WTC11 (cell line): ENCODE measurements around the gene NKD1.

Experiments
- CTCF ChIP-seq: fragments of 200-600 bp; IDR thresholded peaks from 2 replicates; pipeline ENCODE4 v1.8.0; 2022; ENCODE audit warnings: antibody characterized with exemption
- TEAD1 ChIP-seq: sonication (generic); formaldehyde crosslinking; IDR thresholded peaks from 2 replicates; pipeline ENCODE4 v1.8.0; 2022; ENCODE audit warnings: mild to moderate bottlenecking, missing genetic modification reagents
- TF ChIP-seq, protein P1 (sequence below): sonication (generic); formaldehyde crosslinking; IDR thresholded peaks from 2 replicates; pipeline ENCODE4 v1.8.0; 2023; ENCODE audit warnings: missing genetic modification reagents, mild to moderate bottlenecking, borderline replicate concordance

DNA sequence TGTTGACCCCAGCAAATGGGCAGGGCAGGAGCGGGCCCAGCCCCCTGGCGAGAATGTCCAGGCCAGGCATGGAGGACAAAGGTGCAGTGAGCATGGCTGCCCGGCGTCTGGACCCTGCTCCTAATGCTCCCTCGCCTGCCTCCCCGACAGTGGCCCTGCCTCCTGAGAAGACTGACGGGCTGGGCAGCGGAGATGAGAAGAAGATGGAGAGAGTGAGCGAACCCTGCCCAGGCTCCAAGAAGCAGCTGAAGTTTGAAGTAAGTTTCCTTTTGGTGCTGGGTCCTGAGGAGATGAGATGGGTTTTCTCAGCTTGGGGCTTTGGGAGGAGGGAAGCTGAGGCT is 73.2 kb downstream of the NKD1 start:
- TF ChIP-seq CTCF, result no peak
- TF ChIP-seq, protein P1, sequence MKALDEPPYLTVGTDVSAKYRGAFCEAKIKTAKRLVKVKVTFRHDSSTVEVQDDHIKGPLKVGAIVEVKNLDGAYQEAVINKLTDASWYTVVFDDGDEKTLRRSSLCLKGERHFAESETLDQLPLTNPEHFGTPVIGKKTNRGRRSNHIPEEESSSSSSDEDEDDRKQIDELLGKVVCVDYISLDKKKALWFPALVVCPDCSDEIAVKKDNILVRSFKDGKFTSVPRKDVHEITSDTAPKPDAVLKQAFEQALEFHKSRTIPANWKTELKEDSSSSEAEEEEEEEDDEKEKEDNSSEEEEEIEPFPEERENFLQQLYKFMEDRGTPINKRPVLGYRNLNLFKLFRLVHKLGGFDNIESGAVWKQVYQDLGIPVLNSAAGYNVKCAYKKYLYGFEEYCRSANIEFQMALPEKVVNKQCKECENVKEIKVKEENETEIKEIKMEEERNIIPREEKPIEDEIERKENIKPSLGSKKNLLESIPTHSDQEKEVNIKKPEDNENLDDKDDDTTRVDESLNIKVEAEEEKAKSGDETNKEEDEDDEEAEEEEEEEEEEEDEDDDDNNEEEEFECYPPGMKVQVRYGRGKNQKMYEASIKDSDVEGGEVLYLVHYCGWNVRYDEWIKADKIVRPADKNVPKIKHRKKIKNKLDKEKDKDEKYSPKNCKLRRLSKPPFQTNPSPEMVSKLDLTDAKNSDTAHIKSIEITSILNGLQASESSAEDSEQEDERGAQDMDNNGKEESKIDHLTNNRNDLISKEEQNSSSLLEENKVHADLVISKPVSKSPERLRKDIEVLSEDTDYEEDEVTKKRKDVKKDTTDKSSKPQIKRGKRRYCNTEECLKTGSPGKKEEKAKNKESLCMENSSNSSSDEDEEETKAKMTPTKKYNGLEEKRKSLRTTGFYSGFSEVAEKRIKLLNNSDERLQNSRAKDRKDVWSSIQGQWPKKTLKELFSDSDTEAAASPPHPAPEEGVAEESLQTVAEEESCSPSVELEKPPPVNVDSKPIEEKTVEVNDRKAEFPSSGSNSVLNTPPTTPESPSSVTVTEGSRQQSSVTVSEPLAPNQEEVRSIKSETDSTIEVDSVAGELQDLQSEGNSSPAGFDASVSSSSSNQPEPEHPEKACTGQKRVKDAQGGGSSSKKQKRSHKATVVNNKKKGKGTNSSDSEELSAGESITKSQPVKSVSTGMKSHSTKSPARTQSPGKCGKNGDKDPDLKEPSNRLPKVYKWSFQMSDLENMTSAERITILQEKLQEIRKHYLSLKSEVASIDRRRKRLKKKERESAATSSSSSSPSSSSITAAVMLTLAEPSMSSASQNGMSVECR, result no peak
- no peak for TF ChIP-seq TEAD1 (CRISPR knock-in tag)
